ENCODE measurements around the gene LONP2. TPM values are rescaled to one million over a fixed set of nuclear protein-coding genes. Genes with fewer than 3 reads are reported as not detected.
A peak's percentile ranks its signal among the peaks of the same experiment; 100 is the strongest.

Gene LONP2
- total and polyA plus RNA-seq, 2 of the 13 experiments (the other 11 are each of a cell fraction or from before 2014, with no cell fraction given) = 39.2 to 63.3 TPM

- TF ChIP-seq REST (IDR thresholded peaks at IDR 0.05; ENCODE audit: borderline replicate concordance in 1 of 2, low read depth in 1 of 2, low read length in 2 of 2) = peak in 1 of 2 experiments; percentile 49; a peak in 1 of 4 replicates
- no peak for TF ChIP-seq SMARCC2 (IDR thresholded peaks at IDR 0.05)
- peak; percentile 77; the same call in 1 of the 2 replicates for TF ChIP-seq SNAPC4 (CRISPR knock-in tag; IDR thresholded peaks at IDR 0.05)
- peak; percentile 16; the same call in 1 of the 2 replicates for TF ChIP-seq SIN3B (IDR thresholded peaks at IDR 0.05; ENCODE audit: low read length)
- TF ChIP-seq TOE1 (CRISPR knock-in tag; IDR thresholded peaks at IDR 0.05) = no peak
- no peak for TF ChIP-seq LCORL (IDR thresholded peaks at IDR 0.05)
- peak; percentile 84 for TF ChIP-seq LCORL (CRISPR knock-in tag; IDR thresholded peaks at IDR 0.05)
- TF ChIP-seq POLR2AphosphoS2 (IDR thresholded peaks at IDR 0.05; ENCODE audit: low read depth, low read length) = no peak; the same call in 1 of the 2 replicates
- peak; percentile 75 for TF ChIP-seq ZNF12 (CRISPR knock-in tag; IDR thresholded peaks at IDR 0.05)
- 0 out of 2 replicates have a peak, but pooled peaks have one; percentile 67 for TF ChIP-seq SALL2 (CRISPR knock-in tag; IDR thresholded peaks at IDR 0.05)
- peak; percentile 83 for TF ChIP-seq THAP9 (CRISPR knock-in tag; IDR thresholded peaks at IDR 0.05; ENCODE audit: borderline replicate concordance)
- no peak for TF ChIP-seq ZNF280D (CRISPR knock-in tag; IDR thresholded peaks at IDR 0.05)
- TF ChIP-seq ZNF709 (CRISPR knock-in tag; IDR thresholded peaks at IDR 0.05) = no peak
Observed at GRCh38 chr16:48365601-48366164, 121.6 kb downstream of the LONP2 start (continued).
